ENCODE measurements around the gene FGD4. TPM values are rescaled to one million over a fixed set of nuclear protein-coding genes. Genes with fewer than 3 reads are reported as not detected.

FGD4 gene
- total RNA-seq, 4 donors from 2014 or later: 21.4 to 33.0 (median 26.9) TPM

GRCh38 chr12:32476446-32476845, 77.1 kb downstream of the FGD4 start:
- Histone ChIP-seq H3K4me1 (no peaks in the 10 kb centered on the region), H3K9me3 (no peaks in the 10 kb centered on the region), H3K27me3 (no peaks in the 10 kb centered on the region), H3K4me3 (no peak overlapping the region), H3K36me3 (no peaks in the 10 kb centered on the region), H3K27ac (replicated peaks in 1 of 4) (no peak overlapping the region)
- no peak for DNase-seq (ENCODE audit: extremely low spot score)
- intact Hi-C loops (cut with DNase I): no loop called here
- TF ChIP-seq POLR2A (IDR thresholded peaks at IDR 0.05; ENCODE audit: low read depth) (no peak), EP300 (IDR thresholded peaks at IDR 0.05) (no peak), CTCF (IDR thresholded peaks at IDR 0.05) (no peak), POLR2AphosphoS5 (IDR thresholded peaks at IDR 0.05) (no peak)
- 87% methylated on average over 3 of the region's 3 CpGs for WGBS

GRCh38 chr12:32477714-32478113, 78.4 kb downstream of the FGD4 start:
- WGBS: 77% methylated on average over 2 of the region's 2 CpGs
- Histone ChIP-seq H3K36me3 (no peaks in the 10 kb centered on the region), H3K27ac (replicated peaks in 1 of 4) (no peak overlapping the region), H3K4me1 (peaks cover 0 to 8% (median 4%) of the 10 kb centered on the region in 4 donors), H3K27me3 (no peaks in the 10 kb centered on the region), H3K4me3 (no peak overlapping the region), H3K9me3 (no peaks in the 10 kb centered on the region)
- no peak for DNase-seq (ENCODE audit: extremely low spot score)
- intact Hi-C loops (cut with DNase I): no loop called here
- no peak for TF ChIP-seq EP300 (IDR thresholded peaks at IDR 0.05)
- TF ChIP-seq POLR2AphosphoS5 (IDR thresholded peaks at IDR 0.05): no peak
- TF ChIP-seq CTCF (IDR thresholded peaks at IDR 0.05): no peak

- Histone ChIP-seq H3K9me3 (no peaks in the 10 kb centered on the region), H3K27me3 (no peaks in the 10 kb centered on the region), H3K4me3 (no peak overlapping the region), H3K36me3 (no peaks in the 10 kb centered on the region), H3K27ac (replicated peaks in 1 of 4) (no peak overlapping the region), H3K4me1 (peaks cover 3 to 11% (median 7%) of the 10 kb centered on the region in 4 donors)
- no peak for DNase-seq (ENCODE audit: extremely low spot score)
- 91% methylated on average over 7 of the region's 7 CpGs for WGBS
- intact Hi-C loops (cut with DNase I): no loop called here
- TF ChIP-seq EP300 (IDR thresholded peaks at IDR 0.05) (no peak), CTCF (IDR thresholded peaks at IDR 0.05) (no peak), POLR2AphosphoS5 (IDR thresholded peaks at IDR 0.05) (no peak), POLR2A (IDR thresholded peaks at IDR 0.05; ENCODE audit: low read depth) (no peak)
Measured at GRCh38 chr12:32478166-32478565, 78.8 kb downstream of the FGD4 start.

GRCh38 chr12:32478858-32479725, 79.7 kb downstream of the FGD4 start:
- 85% methylated on average over 5 of the region's 5 CpGs for WGBS

More at GRCh38 chr12:32478858-32479725, 79.7 kb downstream of the FGD4 start:
- intact Hi-C loops (cut with DNase I): no loop called here
- TF ChIP-seq CTCF (IDR thresholded peaks at IDR 0.05) (no peak), POLR2A (IDR thresholded peaks at IDR 0.05; ENCODE audit: low read depth) (no peak), EP300 (IDR thresholded peaks at IDR 0.05) (no peak), POLR2AphosphoS5 (IDR thresholded peaks at IDR 0.05) (no peak)
- H3K27me3 ChIP-seq: no peaks in the 10 kb centered on the region
- no peak overlapping the region for H3K4me3 ChIP-seq
- H3K36me3 ChIP-seq: no peaks in the 10 kb centered on the region
- no peak for DNase-seq (ENCODE audit: extremely low spot score)
- no peak overlapping the region for H3K27ac ChIP-seq (replicated peaks in 1 of 4)
- peaks cover 9 to 16% (median 12%) of the 10 kb centered on the region in 4 donors for H3K4me1 ChIP-seq
- H3K9me3 ChIP-seq: no peaks in the 10 kb centered on the region
